Measurements from ENCODE around the gene GOLGA7B.

- TF ChIP-seq POLR2A (IDR thresholded peaks at IDR 0.05; ENCODE audit: low read depth, low read length) (no peak), CTCF (IDR thresholded peaks at IDR 0.05; ENCODE audit: extremely low read depth in 1 of 2, insufficient read depth in 1 of 2, low read depth in 1 of 2, low read length in 2 of 2) (no peak), EZH2 (IDR thresholded peaks at IDR 0.05; ENCODE audit: borderline replicate concordance, low read depth, low read length, severe bottlenecking) (no peak)
Observed at GRCh38 chr10:97889461-97890265, 40.0 kb downstream of the GOLGA7B start.
